ENCODE measurements around the gene FUCA1.
"Not testable (repeated sequence)": the region's sequence is repeated elsewhere in the genome, so short reads cannot be mapped to it uniquely, and the experiment has no call there.

The FUCA1 gene

GRCh38 chr1:23895993-23896392 is 27.9 kb upstream of the FUCA1 start:
- no peak for DNase-seq (ENCODE audit: low read depth in 2 of 2)

GRCh38 chr1:23895082-23895481 is 27.0 kb upstream of the FUCA1 start:
- no peak for DNase-seq (ENCODE audit: low read depth in 2 of 2)

- DNase-seq (ENCODE audit: low read depth in 2 of 2) = no peak
These were observed 21.0 kb upstream of the FUCA1 start for GRCh38 chr1:23889074-23889473.

- DNase-seq (ENCODE audit: low read depth in 2 of 2) = no peak
These were observed 17.1 kb upstream of the FUCA1 start for GRCh38 chr1:23885222-23885621.

GRCh38 chr1:23882746-23883145 is 14.7 kb upstream of the FUCA1 start:
- no peak for DNase-seq (ENCODE audit: low read depth in 2 of 2)

GRCh38 chr1:23879809-23880208 is 11.7 kb upstream of the FUCA1 start:
- DNase-seq (ENCODE audit: low read depth in 2 of 2) = no peak

GRCh38 chr1:23878668-23879067 is 10.6 kb upstream of the FUCA1 start:
- no peak for DNase-seq (ENCODE audit: low read depth in 2 of 2)

- DNase-seq (ENCODE audit: low read depth in 2 of 2) = no peak
These were observed 7.3 kb upstream of the FUCA1 start for GRCh38 chr1:23875382-23875781.

GRCh38 chr1:23872421-23872820 is 4.3 kb upstream of the FUCA1 start:
- no peak for DNase-seq (ENCODE audit: low read depth in 2 of 2)

GRCh38 chr1:23869051-23869450 is 961 bp upstream of the FUCA1 start:
- DNase-seq (ENCODE audit: low read depth in 2 of 2) = no peak

- no peak for DNase-seq (ENCODE audit: low read depth in 2 of 2)
These were observed 497 bp upstream of the FUCA1 start for GRCh38 chr1:23868557-23869016.

- DNase-seq (ENCODE audit: low read depth in 2 of 2) = no peak
These were observed 572 bp downstream of the FUCA1 start for GRCh38 chr1:23867542-23867894.

- DNase-seq (ENCODE audit: low read depth in 2 of 2) = no peak
These were observed 2.6 kb downstream of the FUCA1 start for GRCh38 chr1:23865543-23865930.

- DNase-seq (ENCODE audit: low read depth in 2 of 2) = no peak
These were observed 3.1 kb downstream of the FUCA1 start for GRCh38 chr1:23864801-23865542.

- DNase-seq (ENCODE audit: low read depth in 2 of 2) = no peak
These were observed 5.5 kb downstream of the FUCA1 start for GRCh38 chr1:23862640-23863039.

- no peak for DNase-seq (ENCODE audit: low read depth in 2 of 2)
These were observed 13.5 kb downstream of the FUCA1 start for GRCh38 chr1:23854568-23854967.

- DNase-seq (ENCODE audit: low read depth in 2 of 2) = not testable (repeated sequence)
These were observed 15.0 kb downstream of the FUCA1 start for GRCh38 chr1:23853124-23853523.

- not testable (repeated sequence) for DNase-seq (ENCODE audit: low read depth in 2 of 2)
These were observed 16.7 kb downstream of the FUCA1 start for GRCh38 chr1:23851406-23851805.

- DNase-seq (ENCODE audit: low read depth in 2 of 2) = no peak
These were observed 19.1 kb downstream of the FUCA1 start for GRCh38 chr1:23848673-23849616.

GRCh38 chr1:23847482-23848095 is 20.5 kb downstream of the FUCA1 start:
- not testable (repeated sequence) for DNase-seq (ENCODE audit: low read depth in 2 of 2)

- no peak for DNase-seq (ENCODE audit: low read depth in 2 of 2)
These were observed 22.9 kb downstream of the FUCA1 start for GRCh38 chr1:23845163-23845562.

- no peak for DNase-seq (ENCODE audit: low read depth in 2 of 2)
These were observed 24.4 kb downstream of the FUCA1 start for GRCh38 chr1:23843644-23844043.

All from activated CD8-positive, alpha-beta memory T cell treated with anti-CD3 and anti-CD28 coated beads for 4 hours (primary cell).